GM13976 (cell line): Measurements from ENCODE around the gene IKBKG.

ENCODE experiments used
- DNase-seq: peaks from one replicate; pipeline ENCODE4 v3.0.0; 2012; ENCODE audit warnings: low spot score
- CTCF ChIP-seq: IDR thresholded peaks from 2 replicates; pipeline ENCODE4 v1.5.1; 2012; ENCODE audit warnings: borderline replicate concordance, mild to moderate bottlenecking; ENCODE audit not compliant: insufficient read depth; ENCODE audit errors: extremely low read depth, missing control alignments, control extremely low read depth
- in situ Hi-C: fragments of 300-500 bp; cut with MboI; formaldehyde crosslinking; loops from one replicate; pipeline ENCODE4 v1.12.0; 2022; ENCODE audit warnings: low sequenced_read_pairs, mixed read lengths, inconsistent platforms; ENCODE audit not compliant: unreplicated experiment

Gene IKBKG

DNA sequence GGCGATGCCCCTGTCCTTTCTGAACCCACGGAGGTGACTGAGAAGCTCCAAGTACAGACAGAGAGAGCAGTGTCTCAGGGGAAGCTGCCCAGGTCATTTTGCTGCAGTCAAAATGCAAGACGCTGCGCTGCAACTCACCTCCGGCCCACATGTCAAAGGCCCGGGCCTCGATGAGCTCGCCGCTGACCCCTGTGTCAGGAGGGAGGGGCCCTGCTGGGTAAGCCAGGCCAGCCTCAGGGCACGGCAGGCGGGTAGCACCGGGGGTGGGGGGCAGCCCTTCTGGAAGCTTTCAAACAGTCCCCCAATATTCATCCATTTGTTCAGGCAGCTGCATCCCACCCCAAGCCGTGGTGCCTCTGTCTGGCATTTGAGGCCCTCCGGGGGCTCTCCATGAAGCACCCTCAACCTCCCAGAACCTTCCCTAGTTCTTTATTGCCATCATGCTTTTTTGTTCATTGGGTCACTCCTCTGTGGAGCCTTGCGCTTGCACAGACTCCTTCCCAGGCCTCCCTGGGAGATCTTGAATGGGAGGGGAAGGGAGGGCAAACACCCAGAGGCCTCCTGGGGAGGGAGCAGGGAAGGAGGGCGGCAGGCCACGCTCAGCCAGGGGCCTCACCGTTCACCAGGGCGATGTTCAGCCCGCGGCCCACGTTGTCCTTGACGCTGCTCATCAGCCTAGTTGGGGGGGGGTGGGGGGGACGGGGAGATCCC lies 39.6 kb upstream of the IKBKG start:
- TF ChIP-seq CTCF = no peak
- in situ Hi-C loops = no loop called here
- no peak for DNase-seq

DNA sequence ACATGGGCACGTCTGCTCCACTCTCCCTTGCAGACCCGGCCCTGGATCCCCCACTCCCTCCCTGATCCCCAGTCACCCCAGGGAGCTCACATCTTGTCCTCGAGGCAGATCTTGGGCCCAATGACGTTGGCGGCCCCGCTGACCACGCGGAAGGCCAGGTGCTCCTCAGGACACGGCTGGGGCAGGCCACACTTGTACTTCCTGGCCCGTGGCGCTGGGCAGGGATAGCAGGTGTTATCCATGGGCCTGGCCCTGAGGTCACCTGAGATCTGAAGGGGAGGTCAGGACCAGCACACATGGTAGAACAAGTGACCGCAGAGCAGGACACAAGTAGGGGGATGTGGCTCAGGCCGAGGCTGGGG lies 39.1 kb upstream of the IKBKG start:
- in situ Hi-C loops = no loop called here
- TF ChIP-seq CTCF = no peak
- no peak for DNase-seq

DNA sequence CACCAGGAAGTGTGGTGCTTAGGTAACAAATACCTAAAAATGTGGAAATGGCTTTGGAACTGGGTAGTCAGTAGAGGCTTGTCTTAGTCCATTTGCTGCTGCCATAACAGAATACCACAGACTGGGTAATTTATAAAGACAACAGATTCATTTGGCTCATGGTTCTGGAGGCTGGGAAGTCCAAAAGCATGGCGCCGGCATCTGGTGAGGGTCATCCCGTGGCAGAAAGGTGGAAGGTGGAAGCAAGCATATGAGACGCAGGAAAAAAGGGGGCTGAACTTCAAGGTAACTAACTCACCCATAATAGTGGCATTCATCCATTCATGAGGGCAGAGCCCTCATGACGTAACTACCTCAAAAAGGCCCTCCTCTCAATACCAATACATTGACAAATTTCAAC lies 38.0 kb upstream of the IKBKG start:
- TF ChIP-seq CTCF = no peak
- in situ Hi-C loops = no loop called here
- no peak for DNase-seq

DNA sequence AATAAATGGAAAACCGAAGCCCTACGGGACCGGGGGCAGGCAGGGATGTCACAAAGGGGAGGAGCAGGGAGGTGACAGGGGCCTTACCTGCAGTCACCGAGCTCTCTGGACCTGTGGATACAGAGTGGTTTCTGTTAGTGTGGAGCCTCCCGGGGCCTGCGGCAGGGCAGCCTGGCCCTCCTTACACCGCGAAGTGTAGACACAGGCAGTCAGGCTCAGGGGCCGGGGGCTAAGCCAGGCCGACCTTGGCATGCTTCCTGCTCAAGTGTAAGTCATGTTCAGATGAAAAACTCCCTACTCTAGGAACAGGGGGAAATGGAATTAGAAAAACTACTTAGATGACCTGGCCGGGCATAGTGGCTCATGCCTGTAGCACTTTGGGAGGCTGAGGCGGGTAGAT lies 35.7 kb upstream of the IKBKG start:
- in situ Hi-C loops = no loop called here
- TF ChIP-seq CTCF = no peak
- no peak for DNase-seq

- no peak for DNase-seq
- in situ Hi-C loops = no loop called here
- no peak for TF ChIP-seq CTCF
Measured at GRCh38 chrX:154512879-154513553, 34.4 kb upstream of the IKBKG start.

DNA sequence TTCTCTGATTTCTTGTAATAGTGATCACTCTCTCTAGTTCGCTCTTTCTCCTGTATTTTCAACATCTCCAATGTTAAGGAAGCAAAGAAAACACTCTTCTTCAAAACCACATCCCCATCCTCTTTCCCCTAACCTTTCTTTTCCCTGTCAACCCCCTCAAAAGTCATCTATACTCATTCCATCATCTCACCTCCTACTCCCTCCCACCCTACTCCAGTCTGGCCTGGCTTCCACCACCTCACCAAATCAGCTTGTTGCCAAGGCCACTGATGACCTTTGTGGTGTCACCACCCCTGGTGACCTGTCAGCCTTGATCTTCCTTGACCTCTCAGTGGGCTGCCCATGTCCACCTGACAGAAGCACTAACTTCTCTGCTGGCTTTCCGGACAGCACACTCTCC lies 33.7 kb upstream of the IKBKG start:
- TF ChIP-seq CTCF = no peak
- in situ Hi-C loops = no loop called here
- DNase-seq = no peak
